NB4 (cell line): Measurements from ENCODE around the gene SIRPB1.
A peak's percentile ranks its signal among the peaks of the same experiment; 100 is the strongest.
"Not testable (repeated sequence)": the region's sequence is repeated elsewhere in the genome, so short reads cannot be mapped to it uniquely, and the experiment has no call there.

Experiments
- DNase-seq: peaks from one replicate; pipeline ENCODE4 v3.0.0; 2010; ENCODE audit warnings: low read depth
- H3K4me3 ChIP-seq: one replicate; pipeline ENCODE4 v1.5.1; 2011; ENCODE audit warnings: mild to moderate bottlenecking, low read depth, low read length, moderate library complexity
- CTCF ChIP-seq: IDR thresholded peaks from one replicate; pipeline ENCODE4 v1.5.1; 2012; ENCODE audit warnings: low read depth, low read length
- MAX ChIP-seq: IDR thresholded peaks from 2 replicates; pipeline ENCODE4 v1.6.1; 2011; ENCODE audit warnings: low read depth, low read length
- MYC ChIP-seq: IDR thresholded peaks from 2 replicates; pipeline ENCODE4 v1.6.1; 2011; ENCODE audit warnings: low read depth, low read length
- POLR2A ChIP-seq: IDR thresholded peaks from 2 replicates; pipeline ENCODE4 v1.6.1; 2011; ENCODE audit warnings: mild to moderate bottlenecking; ENCODE audit not compliant: insufficient read length; ENCODE audit errors: extremely low read depth

SIRPB1 gene

GRCh38 chr20:1621316-1621715, 1.5 kb upstream of the SIRPB1 start:
- no peak for TF ChIP-seq MYC
- no peak for TF ChIP-seq POLR2A
- TF ChIP-seq MAX: no peak
- no peak for TF ChIP-seq CTCF
- no peak overlapping the region for H3K4me3 ChIP-seq
- peak; percentile 0 for DNase-seq

- no peak for TF ChIP-seq CTCF
- no peak for TF ChIP-seq MYC
- TF ChIP-seq MAX: 0 out of 2 replicates have a peak, but pooled peaks have one; percentile 30
- TF ChIP-seq POLR2A: no peak
- peak overlapping the region; percentile 83 for H3K4me3 ChIP-seq
- DNase-seq: peak; percentile 90
Observed at GRCh38 chr20:1618954-1619540, 762 bp downstream of the SIRPB1 start.

GRCh38 chr20:1618479-1618878, 1.3 kb downstream of the SIRPB1 start:
- H3K4me3 ChIP-seq: peak overlapping the region; percentile 83
- DNase-seq: peak; percentile 56
- peak; percentile 20 for TF ChIP-seq CTCF
- TF ChIP-seq MYC: no peak

- H3K4me3 ChIP-seq: peak overlapping the region; percentile 83
- TF ChIP-seq POLR2A (no peak), MAX (no peak), CTCF (no peak), MYC (no peak)
Observed at GRCh38 chr20:1616858-1617434, 2.9 kb downstream of the SIRPB1 start.

GRCh38 chr20:1610404-1610803, 9.4 kb downstream of the SIRPB1 start:
- not testable (repeated sequence) for DNase-seq

More at GRCh38 chr20:1616858-1617434, 2.9 kb downstream of the SIRPB1 start:
- DNase-seq: peak; percentile 24

GRCh38 chr20:1608678-1609347, 11.0 kb downstream of the SIRPB1 start:
- not testable (repeated sequence) for DNase-seq, H3K4me3 ChIP-seq

More at GRCh38 chr20:1610404-1610803, 9.4 kb downstream of the SIRPB1 start:
- H3K4me3 ChIP-seq: not testable (repeated sequence)

GRCh38 chr20:1600736-1601135, 19.1 kb downstream of the SIRPB1 start:
- no peak for DNase-seq
- no peak overlapping the region for H3K4me3 ChIP-seq
- TF ChIP-seq MAX (no peak), CTCF (no peak)
